Cerebellar cortex (tissue), 1 donor: ENCODE results near the gene DDI2.

ENCODE experiments used
- DNase-seq: peaks from one replicate; pipeline ENCODE4 v3.0.0-alpha.2; 2015; ENCODE audit warnings: low spot score

Gene DDI2

GRCh38 chr1:15605398-15606383 lies 11.6 kb upstream of the DDI2 start:
- DNase-seq: no peak

- no peak for DNase-seq
Measured at GRCh38 chr1:15609631-15610030, 7.6 kb upstream of the DDI2 start.

- DNase-seq: no peak
Measured at GRCh38 chr1:15610167-15610566, 7.1 kb upstream of the DDI2 start.

- DNase-seq: no peak
Measured at GRCh38 chr1:15616373-15617172, 685 bp upstream of the DDI2 start.

GRCh38 chr1:15618077-15618654 lies 908 bp downstream of the DDI2 start:
- peak; percentile 21 for DNase-seq

- DNase-seq: no peak
Measured at GRCh38 chr1:15618655-15619525, 1.6 kb downstream of the DDI2 start.

GRCh38 chr1:15620155-15620545 lies 2.9 kb downstream of the DDI2 start:
- no peak for DNase-seq

GRCh38 chr1:15620902-15621682 lies 3.8 kb downstream of the DDI2 start:
- DNase-seq: no peak

GRCh38 chr1:15621975-15622374 lies 4.7 kb downstream of the DDI2 start:
- DNase-seq: no peak

- DNase-seq: no peak
Measured at GRCh38 chr1:15622712-15623373, 5.6 kb downstream of the DDI2 start.

GRCh38 chr1:15623435-15623834 lies 6.2 kb downstream of the DDI2 start:
- DNase-seq: no peak

GRCh38 chr1:15624133-15624714 lies 7.0 kb downstream of the DDI2 start:
- DNase-seq: no peak

- DNase-seq: peak; percentile 33
Measured at GRCh38 chr1:15625056-15625917, 8.0 kb downstream of the DDI2 start.

GRCh38 chr1:15626269-15626950 lies 9.2 kb downstream of the DDI2 start:
- no peak for DNase-seq

- DNase-seq: no peak
Measured at GRCh38 chr1:15627343-15627988, 10.2 kb downstream of the DDI2 start.

- DNase-seq: no peak
Measured at GRCh38 chr1:15628003-15628402, 10.7 kb downstream of the DDI2 start.

GRCh38 chr1:15633756-15634420 lies 16.6 kb downstream of the DDI2 start:
- DNase-seq: no peak
